IMR-90 (cell line): ENCODE results near the gene CDKL5.

Experiments
- CEBPB ChIP-seq: IDR thresholded peaks from 2 replicates; pipeline ENCODE4 v1.6.1; 2012; ENCODE audit warnings: low read depth, low read length, improper control_type of control experiment
- CHD1 ChIP-seq: IDR thresholded peaks from 2 replicates; pipeline ENCODE4 v1.6.1; 2012; ENCODE audit warnings: low read depth, low read length, improper control_type of control experiment
- CTCF ChIP-seq: conservative IDR thresholded peaks from 2 replicates; pipeline ENCODE4 v1.5.1; 2012; ENCODE audit warnings: mild to moderate bottlenecking, low read depth, low read length, improper control_type of control experiment
- FOS ChIP-seq: fragments of 150-350 bp; IDR thresholded peaks from 2 replicates; pipeline ENCODE4 v1.6.1; 2016; ENCODE audit warnings: low read depth, low read length
- MAZ ChIP-seq: IDR thresholded peaks from 2 replicates; pipeline ENCODE4 v1.6.1; 2012; ENCODE audit warnings: low read depth, mild to moderate bottlenecking, low read length, improper control_type of control experiment, moderate library complexity, borderline replicate concordance
- MXI1 ChIP-seq: IDR thresholded peaks from 2 replicates; pipeline ENCODE4 v1.6.1; 2012; ENCODE audit warnings: low read depth, mild to moderate bottlenecking, low read length, moderate library complexity, borderline replicate concordance
- NFE2L2 ChIP-seq: fragments of 150-350 bp; IDR thresholded peaks from 2 replicates; pipeline ENCODE4 v1.6.1; 2016; ENCODE audit warnings: low read depth, mild to moderate bottlenecking, low read length
- POLR2A ChIP-seq: IDR thresholded peaks from 2 replicates; pipeline ENCODE4 v1.6.1; 2012; ENCODE audit warnings: mild to moderate bottlenecking, low read depth, low read length
- RAD21 ChIP-seq: IDR thresholded peaks from 2 replicates; pipeline ENCODE4 v1.6.1; 2012; ENCODE audit warnings: low read length, improper control_type of control experiment
- RCOR1 ChIP-seq: IDR thresholded peaks from 2 replicates; pipeline ENCODE4 v1.6.1; 2012; ENCODE audit warnings: mild to moderate bottlenecking, low read length, improper control_type of control experiment; ENCODE audit not compliant: insufficient replicate concordance
- USF2 ChIP-seq: fragments of 150-350 bp; IDR thresholded peaks from 2 replicates; pipeline ENCODE4 v1.6.1; 2017; ENCODE audit warnings: mild to moderate bottlenecking, antibody characterized with exemption, low read length, low read depth

- TF ChIP-seq NFE2L2 (no peak), CTCF (no peak), MXI1 (no peak), POLR2A (no peak), USF2 (no peak), CEBPB (no peak), MAZ (no peak), CHD1 (no peak), RCOR1 (no peak), FOS (no peak), RAD21 (no peak)
Observed at GRCh38 chrX:18449236-18449635, 23.8 kb downstream of the CDKL5 start.
